PFSK-1 (cell line): ENCODE data around the gene CA7. TPM values are rescaled to one million over a fixed set of nuclear protein-coding genes. Genes with fewer than 3 reads are reported as not detected.

Source experiments
- FOXP2 ChIP-seq: optimal IDR thresholded peaks from 2 replicates; pipeline ENCODE3; 2011; ENCODE audit warnings: borderline replicate concordance, control low read depth, inconsistent platforms; ENCODE audit not compliant: insufficient read depth; ENCODE audit errors: extremely low read length, extremely low read depth
- POLR2AphosphoS5 ChIP-seq: IDR thresholded peaks from 2 replicates; pipeline ENCODE4 v1.6.1; 2012; ENCODE audit warnings: low read depth, mild to moderate bottlenecking, control low read depth, low read length, moderate library complexity
- REST ChIP-seq, 2 experiments: IDR thresholded peaks; 2 replicates each; pipeline versions ENCODE4 v1.6.1 to v1.8.0; 2011 to 2012; ENCODE audit warnings: low read depth in 2 of 2, low read length in 2 of 2, control low read depth in 1 of 2, inconsistent platforms in 1 of 2, mild to moderate bottlenecking in 1 of 2, moderate library complexity in 1 of 2; ENCODE audit not compliant: insufficient read depth in 1 of 2
- SIN3A ChIP-seq: IDR thresholded peaks from 2 replicates; pipeline ENCODE4 v1.6.1; 2012; ENCODE audit warnings: mild to moderate bottlenecking, low read length, moderate library complexity, borderline replicate concordance; ENCODE audit not compliant: insufficient read depth
- TAF1 ChIP-seq: IDR thresholded peaks from 2 replicates; pipeline ENCODE4 v1.6.1; 2012; ENCODE audit warnings: low read length, control low read depth, borderline replicate concordance; ENCODE audit not compliant: insufficient read depth
- polyA plus RNA-seq: library from polyadenylated mRNA; unstranded; fragments of >200 nt; gene quantifications from one replicate; pipeline ENCODE4 v1.2.1, GENCODE V29; 2012; ENCODE audit warnings: low read depth, missing spikeins; ENCODE audit not compliant: insufficient read length

CA7 gene
- not detected for polyA plus RNA-seq

GRCh38 chr16:66844342-66845079, at the start of gene CA7:
Gene CA7, plus strand, starts transcription at chr16:66844414. Its CDS starts 74 bp downstream, at chr16:66844488.
- TF ChIP-seq FOXP2 (no peak), SIN3A (no peak), TAF1 (no peak), POLR2AphosphoS5 (no peak), REST (IDR thresholded peaks at IDR 0.05; ENCODE audit: insufficient read depth in 1 of 2, low read depth in 2 of 2, low read length in 2 of 2) (no peak)

GRCh38 chr16:66798161-66798560, 46.1 kb upstream of the CA7 start:
- TF ChIP-seq TAF1 (no peak), REST (IDR thresholded peaks at IDR 0.05; ENCODE audit: insufficient read depth in 1 of 2, low read depth in 2 of 2, low read length in 2 of 2) (no peak), POLR2AphosphoS5 (no peak), FOXP2 (no peak), SIN3A (no peak)

- no peak for TF ChIP-seq REST (IDR thresholded peaks at IDR 0.05; ENCODE audit: insufficient read depth in 1 of 2, low read depth in 2 of 2, low read length in 2 of 2)
- no peak for TF ChIP-seq SIN3A
- no peak for TF ChIP-seq FOXP2
- no peak for TF ChIP-seq TAF1
- no peak for TF ChIP-seq POLR2AphosphoS5
Observed at GRCh38 chr16:66800856-66801255, 43.4 kb upstream of the CA7 start.

GRCh38 chr16:66801320-66802105, 42.7 kb upstream of the CA7 start, which contains the start of gene TERB1:
Gene TERB1, minus strand, starts transcription at chr16:66801584. Its CDS starts 4,786 bp downstream, at chr16:66796798.
- TF ChIP-seq SIN3A (no peak), FOXP2 (no peak), REST (IDR thresholded peaks at IDR 0.05; ENCODE audit: insufficient read depth in 1 of 2, low read depth in 2 of 2, low read length in 2 of 2) (no peak), POLR2AphosphoS5 (no peak), TAF1 (no peak)
